Activated CD4-positive, CD25-positive, alpha-beta regulatory T cell treated with anti-CD3 and anti-CD28 coated beads, Interleukin-2, amount 50 U/mL, for 24 hours (primary cell): Measurements from ENCODE around the gene CCDC159.
"Not testable (repeated sequence)": the region's sequence is repeated elsewhere in the genome, so short reads cannot be mapped to it uniquely, and the experiment has no call there.

Source experiments
- ATAC-seq, 2 donors: fragments of 150-1000 bp; cut with Tn5 transposase; one replicate each; pipeline ENCODE4 v1.10.0; 2021; ENCODE audit warnings: mild to moderate bottlenecking in 1 of 2, moderate library complexity in 1 of 2

CCDC159 gene

DNA sequence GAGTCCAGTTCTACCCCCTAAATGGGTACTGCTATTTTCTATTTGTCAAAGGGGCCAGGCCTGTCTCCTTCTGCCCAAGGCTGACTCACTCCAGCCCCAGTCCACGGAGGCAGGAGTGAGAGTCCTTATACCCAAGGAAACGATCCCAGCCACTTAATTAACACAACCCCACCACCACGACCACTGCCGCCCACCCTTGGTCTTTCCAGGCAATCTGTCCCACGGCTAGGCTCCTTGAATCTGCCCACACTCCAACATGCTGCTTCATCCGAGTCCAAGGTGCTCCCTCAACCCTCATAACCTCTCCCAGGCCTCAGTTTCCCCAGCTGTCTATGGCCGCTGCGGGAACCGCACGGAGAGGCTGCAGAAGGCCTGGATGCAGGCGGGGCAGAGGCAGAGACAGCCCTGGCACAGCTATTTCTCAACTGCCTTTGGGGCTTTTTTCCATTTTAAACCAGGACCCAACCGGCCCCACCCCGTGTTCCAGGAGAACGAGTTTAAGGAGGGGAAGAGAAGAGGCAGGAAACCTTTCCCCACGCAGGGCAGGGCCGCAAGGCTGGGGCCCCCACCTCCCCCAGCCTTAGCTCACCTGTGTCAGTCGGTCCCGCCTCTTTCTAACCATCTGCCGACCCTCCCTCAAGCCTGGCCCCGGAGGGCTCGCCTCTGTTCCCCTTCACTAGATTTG is 7.6 kb upstream of the CCDC159 start:
- ATAC-seq, result no peak

- peak; percentile 96 to 98 for ATAC-seq
Observed at GRCh38 chr19:11339254-11340098, 6.8 kb upstream of the CCDC159 start, which contains the start of gene RAB3D. RAB3D (minus strand) TSS chr19:11339657; CDS start chr19:11337399, 2,258 bp downstream.

DNA sequence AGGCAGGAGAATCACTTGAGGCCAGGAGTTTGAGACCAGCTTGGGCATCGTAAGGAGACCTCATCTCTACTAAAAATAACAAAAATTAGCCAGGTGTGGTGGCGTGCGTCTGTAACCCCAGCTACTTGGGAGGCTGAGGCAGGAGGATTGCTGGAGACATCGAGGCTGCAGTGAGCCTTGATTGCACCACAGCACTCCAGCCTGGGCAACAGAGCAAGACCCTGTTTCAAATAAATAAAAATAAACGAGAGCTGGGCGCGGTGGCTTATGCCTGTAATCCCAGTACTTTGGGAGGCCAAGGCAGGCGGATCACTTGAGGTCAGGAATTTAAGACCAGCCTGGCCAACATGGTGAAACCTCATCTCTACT is 6.2 kb upstream of the CCDC159 start:
- ATAC-seq, result not testable (repeated sequence)

DNA sequence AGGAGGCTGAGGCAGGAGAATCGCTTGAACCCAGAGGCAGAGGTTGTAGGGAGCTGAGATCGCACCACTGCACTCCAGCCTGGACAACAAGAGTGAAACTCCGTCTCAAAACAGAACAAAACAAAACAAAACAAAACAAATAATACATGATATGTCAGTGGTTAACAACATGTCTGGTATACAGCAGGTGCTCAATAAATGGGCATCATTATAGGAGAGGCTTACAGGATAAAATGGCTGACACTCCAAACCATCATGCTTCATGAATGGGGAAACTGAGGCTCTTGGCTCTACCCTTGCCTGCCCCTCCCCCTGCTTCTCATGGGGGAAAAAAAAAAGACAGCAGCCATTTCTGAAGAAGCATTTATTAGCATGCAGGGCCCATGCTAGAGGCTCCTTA is 3.9 kb upstream of the CCDC159 start:
- ATAC-seq, result no peak

- ATAC-seq, result no peak
Observed at GRCh38 chr19:11345122-11345803, 1.1 kb upstream of the CCDC159 start.

GRCh38 chr19:11347546-11348039 is 1.3 kb downstream of the CCDC159 start:
- ATAC-seq, result no peak

DNA sequence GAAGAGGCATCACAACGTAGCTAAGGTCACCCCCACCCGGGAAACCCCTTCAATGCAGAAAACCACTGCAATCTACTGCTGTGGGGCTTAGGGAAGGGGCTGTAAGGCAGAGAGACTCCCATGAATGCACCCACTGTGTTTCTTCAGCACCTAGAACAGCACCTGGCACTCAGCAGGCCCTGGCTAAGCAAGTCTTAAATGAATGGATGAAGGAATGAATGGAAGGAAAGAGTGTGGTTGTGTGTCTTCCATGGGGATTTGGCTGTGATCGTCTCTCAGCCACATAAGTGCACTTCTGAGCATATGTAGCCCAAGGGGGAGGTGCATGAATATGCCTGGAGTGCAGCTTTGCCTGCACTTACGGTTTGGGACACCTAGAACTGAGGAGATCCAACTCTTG is 2.9 kb downstream of the CCDC159 start:
- no peak for ATAC-seq

GRCh38 chr19:11354102-11354501 is 7.8 kb downstream of the CCDC159 start:
- not testable (repeated sequence) for ATAC-seq

DNA sequence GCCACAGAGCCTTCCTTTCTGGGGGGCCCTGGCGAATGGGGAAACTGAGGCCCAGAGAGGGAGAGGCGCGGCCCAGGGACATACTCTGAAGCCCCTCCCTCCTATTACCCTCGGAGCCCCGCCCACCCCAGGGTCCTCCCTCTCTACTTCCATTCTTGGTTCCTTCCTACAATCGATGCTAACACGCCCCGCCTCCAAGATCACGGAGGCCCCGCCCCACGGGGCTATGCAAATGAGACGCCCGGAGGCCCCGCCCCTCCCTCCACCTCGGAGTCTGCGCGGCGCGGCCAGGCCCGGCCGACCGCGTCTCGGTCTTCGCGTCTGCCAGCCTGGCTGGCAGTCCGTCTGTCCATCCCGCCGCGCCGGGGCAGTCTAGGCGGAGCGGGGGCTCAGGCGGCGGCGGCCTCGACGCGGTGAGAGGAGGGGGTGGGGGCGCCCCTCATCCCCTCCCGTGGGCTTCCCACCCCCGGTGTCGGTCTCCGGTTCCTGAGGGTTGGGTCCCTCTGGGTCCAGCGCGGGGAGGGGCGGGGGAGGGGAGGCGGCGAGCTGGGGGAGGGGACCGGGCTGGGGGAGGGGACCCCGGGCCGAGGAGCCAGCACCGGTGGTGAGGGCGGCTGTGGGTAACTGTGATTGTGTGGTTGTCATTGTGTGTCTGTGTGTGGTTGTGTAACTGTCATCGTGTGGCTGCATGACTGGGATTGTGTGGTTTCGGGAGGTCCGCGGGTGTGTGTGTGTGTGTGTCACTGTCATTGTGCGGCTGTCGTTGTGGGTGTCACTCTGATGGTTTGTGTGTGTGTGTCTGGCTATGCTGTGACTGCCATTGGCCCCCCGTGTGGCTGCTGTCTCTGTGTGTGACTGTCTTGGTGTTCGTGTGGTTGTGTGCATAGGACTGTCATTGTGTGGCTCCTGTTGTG is 9.1 kb downstream of the CCDC159 start, which contains the start of gene PLPPR2:
TSS of gene PLPPR2 (plus strand) at position 273 of the 914 bp plus-strand sequence. CDS start 2,242 bp downstream, outside the sequence.
- peak; percentile 89 for ATAC-seq

DNA sequence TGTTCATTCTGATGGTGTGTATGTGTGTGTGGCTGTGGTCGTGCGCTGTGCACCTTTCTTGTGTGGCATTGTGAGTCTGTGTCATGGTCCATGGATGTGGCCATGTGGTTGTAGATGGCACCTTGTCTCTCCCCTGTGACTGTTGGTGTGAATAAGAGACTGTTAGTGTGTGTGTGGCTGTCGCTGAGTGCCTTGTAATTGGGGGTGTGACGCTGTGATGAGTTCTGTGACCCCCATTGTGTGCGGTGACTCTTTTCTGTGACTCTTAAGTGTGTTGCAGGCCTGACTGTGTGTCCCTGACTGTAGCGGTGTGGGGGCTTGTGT is 9.7 kb downstream of the CCDC159 start:
- ATAC-seq, result no peak

GRCh38 chr19:11356676-11357550 is 10.6 kb downstream of the CCDC159 start:
- no peak for ATAC-seq

DNA sequence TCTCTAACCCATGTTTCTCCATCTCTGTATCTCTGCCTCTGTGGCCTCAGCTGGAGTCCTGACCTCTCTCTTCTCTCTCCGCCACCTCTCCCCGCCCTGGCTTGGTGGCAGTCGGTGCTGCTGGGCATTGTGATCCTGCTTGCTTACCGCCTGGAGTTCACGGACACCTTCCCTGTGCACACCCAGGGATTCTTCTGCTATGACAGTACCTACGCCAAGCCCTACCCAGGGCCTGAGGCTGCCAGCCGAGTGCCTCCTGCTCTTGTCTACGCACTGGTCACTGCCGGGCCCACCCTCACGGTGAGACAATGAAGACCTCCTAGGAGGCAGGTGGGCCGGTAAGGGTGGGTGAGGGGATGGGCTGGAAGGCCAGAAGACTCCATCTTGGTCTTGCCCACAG is 13.1 kb downstream of the CCDC159 start:
- no peak for ATAC-seq

DNA sequence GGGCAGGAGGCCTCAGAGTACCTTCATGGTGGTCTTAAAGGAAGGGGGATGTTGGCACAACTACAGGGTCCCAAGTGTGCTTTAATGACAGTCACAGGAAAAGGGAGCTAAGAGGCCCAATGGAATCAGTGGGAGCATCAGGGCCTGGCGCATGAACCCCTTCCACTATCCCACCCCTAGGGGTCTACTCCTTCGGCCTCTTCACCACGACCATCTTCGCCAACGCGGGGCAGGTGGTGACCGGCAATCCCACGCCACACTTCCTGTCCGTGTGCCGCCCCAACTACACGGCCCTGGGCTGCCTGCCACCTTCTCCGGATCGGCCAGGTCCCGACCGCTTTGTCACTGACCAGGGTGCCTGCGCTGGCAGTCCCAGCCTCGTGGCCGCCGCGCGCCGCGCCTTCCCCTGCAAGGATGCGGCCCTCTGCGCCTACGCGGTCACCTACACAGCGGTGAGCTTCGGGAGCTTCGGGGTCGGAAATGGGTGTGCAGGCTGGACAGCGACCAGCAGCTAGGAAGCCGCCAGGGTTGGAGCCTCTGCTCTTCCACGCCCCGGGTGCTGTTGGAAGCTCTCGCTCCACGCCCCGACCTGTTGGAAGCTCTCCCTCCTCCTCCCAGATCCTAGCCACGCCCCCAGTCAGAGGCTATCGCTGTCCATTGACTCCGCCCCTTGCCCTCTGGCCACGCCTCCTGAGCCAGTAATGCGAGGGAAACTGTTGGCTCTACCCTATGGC is 14.9 kb downstream of the CCDC159 start:
- no peak for ATAC-seq

GRCh38 chr19:11361771-11362731 is 15.7 kb downstream of the CCDC159 start:
- no peak for ATAC-seq

DNA sequence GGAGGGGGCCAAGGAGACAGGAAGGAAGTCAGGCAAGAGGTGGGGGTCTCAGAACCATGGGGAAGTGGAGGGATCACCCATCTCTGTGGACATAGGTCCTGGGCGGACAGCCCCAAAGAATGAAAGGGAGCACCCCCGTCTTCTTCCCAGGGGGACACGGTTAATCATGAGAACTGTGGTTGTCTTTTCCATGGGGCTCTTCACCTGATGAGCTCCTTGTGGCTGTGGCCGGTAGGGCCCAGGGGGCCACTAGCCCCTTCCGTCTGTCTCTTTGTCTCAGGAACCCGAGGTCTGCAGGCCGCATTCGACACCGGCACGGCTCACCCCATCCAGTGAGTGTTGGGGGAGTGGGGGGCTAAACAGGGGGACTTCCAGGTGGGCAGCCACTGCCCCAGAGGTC is 17.6 kb downstream of the CCDC159 start:
- no peak for ATAC-seq

DNA sequence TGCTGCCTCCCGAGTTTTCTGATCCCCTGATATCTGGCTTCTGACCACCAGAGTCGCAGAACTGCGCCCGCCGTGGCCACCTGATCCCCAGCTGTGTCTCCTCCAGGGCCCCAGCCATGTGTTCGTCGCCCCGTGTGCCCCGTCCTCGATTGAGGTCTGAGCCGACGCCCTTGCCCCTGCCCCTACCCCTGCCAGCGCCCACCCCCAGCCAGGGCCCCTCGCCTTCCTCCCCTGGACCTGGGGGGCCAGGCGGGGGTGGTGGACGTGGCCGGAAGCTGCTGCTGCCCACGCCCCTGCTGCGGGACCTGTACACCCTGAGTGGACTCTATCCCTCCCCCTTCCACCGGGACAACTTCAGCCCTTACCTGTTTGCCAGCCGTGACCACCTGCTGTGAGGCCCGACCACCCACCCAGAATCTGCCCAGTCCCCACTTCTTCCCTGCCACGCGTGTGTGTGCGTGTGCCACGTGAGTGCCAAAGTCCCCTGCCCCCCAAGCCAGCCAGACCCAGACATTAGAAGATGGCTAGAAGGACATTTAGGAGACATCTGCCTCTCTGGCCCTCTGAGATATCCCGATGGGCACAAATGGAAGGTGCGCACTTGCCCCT is 18.1 kb downstream of the CCDC159 start:
- ATAC-seq, result no peak

- ATAC-seq, result no peak
Observed at GRCh38 chr19:11364935-11365334, 18.6 kb downstream of the CCDC159 start.

GRCh38 chr19:11365557-11366117 is 19.3 kb downstream of the CCDC159 start:
- ATAC-seq, result no peak
